GM21723 (cell line): ENCODE results near the gene ZNF516.

Experiments
- ATAC-seq: cut with Tn5 transposase; IDR thresholded peaks from one replicate; pipeline ENCODE4 v1.9.1; 2021; ENCODE audit warnings: mild to moderate bottlenecking, moderate library complexity; ENCODE audit not compliant: unreplicated experiment

Gene ZNF516

DNA sequence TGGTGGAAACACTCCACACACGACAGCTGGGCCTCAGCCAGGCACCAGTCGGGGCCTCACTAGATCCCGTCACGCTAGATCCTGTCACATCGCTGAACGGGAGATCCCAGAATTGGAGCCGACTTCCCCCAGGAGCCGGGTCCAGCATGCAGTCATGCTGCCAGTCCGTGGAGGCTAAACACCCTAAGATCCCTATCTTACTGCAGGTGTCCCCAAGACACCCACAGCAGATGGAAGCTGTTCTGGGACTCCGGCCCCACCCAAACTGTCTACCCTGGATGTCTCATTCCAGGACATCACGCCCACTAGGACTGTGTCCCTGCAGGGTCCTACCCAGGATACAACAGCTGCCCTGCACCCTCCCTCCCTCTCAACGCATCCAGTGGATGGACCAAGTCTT is 23.4 kb downstream of the ZNF516 start:
- no peak for ATAC-seq

DNA sequence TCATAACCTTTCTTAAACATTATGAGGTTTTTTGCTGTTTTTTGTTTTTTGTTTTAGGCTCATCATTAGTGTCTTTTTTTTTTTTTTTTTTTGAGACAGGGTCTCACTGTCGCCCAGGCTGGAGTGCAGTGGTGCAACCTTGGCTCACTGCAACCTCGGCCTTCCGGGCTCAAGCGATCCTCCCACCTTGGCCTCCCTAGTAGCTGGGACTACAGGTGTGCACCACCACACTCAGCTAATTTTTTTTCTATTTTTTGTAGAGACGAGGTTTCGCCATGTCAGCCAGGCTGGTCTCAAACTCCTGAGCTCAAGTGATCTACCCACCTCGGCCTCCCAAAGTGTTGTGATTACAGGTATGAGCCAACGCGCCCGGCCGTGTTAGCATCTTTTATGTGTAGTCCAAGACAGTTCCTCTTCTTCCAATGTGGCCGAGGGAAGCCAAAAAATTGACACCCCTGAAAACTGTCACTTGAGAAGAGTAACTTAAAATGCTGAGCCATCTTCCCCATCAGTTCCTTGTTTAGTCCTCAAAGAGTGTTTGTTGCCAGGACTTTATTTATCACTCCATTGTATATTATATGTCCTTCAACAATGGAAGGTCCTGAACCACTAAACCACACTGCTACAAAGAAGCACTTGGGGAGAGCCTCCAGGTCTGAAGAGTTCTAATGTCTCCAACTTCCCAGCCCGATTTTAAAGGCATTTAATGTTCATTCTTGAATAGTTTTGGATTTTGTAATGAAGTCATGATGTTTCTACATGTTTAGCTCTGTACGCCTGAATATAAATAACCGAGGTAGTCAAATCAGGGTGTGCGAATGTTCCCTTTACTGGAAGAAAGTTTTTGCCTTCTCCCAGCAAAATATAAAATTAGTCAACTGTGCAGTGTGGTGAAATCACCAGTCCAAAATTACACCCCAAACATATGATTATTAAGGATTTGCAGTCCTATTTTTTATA is 26.4 kb downstream of the ZNF516 start:
- no peak for ATAC-seq

DNA sequence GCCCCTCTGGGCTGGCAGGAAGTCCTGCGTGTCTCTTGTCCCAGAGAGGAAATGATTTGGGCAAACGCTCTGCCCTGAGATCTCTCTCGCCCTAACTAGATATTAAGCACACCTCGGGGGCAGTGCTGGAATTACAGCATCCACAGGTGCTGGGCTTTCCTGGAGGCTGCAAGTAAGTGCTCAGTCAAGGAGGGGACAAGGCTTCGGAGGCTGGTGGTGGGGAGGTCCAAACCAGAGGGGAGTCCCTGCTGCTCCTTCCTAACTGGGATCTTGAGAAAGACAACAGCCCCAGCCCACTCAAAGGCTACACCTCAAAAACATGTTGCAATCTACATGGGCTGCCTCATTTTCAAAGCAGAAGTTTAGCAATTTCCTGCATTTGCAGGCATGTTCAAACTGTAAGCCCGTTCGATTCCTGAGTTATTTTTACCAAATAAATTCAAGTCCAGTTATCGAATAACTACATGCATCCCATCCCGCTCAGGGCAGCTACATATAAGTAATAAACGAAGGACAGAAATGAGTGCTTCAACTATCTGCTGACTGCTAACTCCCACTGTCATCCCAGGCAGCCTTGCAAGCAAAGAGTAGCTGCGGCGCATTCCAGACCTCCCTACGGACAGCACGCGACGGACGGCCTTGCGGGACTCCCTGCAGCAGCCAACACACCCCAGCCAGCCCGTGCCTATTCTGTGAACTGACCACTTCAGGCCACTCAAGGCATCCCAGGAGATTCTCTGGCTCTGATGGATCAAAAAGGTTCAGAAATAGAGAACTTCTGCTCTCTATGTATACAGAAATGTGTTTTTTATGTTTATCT is 27.5 kb downstream of the ZNF516 start:
- ATAC-seq, result no peak

DNA sequence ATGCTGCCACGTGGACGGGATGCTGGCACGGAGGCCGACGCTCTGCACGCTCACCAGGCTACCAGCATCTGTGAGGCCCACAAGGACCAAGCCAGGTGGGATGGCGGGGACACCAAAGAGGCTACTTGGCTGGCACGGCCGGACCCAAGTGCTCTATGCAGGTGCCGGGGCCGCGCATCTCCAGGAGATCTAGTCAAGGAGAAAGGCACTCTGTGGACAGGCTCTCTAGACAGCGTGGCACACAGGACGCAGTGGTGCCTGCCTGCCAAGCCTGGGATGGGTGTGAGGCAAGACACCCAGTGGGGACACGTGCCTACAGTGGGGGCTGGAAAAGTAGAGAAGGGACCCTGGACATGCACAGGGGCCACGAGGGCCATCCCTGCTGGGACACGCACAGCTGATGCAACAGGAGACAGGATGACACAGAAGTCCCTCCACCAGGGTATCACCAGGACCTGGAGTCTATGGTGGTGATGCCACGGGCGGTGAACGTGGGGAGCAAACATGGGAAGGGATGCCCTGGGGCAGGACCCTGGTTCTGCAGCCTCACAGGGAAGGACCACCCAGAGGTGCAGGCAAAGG is 28.5 kb downstream of the ZNF516 start:
- ATAC-seq, result no peak

DNA sequence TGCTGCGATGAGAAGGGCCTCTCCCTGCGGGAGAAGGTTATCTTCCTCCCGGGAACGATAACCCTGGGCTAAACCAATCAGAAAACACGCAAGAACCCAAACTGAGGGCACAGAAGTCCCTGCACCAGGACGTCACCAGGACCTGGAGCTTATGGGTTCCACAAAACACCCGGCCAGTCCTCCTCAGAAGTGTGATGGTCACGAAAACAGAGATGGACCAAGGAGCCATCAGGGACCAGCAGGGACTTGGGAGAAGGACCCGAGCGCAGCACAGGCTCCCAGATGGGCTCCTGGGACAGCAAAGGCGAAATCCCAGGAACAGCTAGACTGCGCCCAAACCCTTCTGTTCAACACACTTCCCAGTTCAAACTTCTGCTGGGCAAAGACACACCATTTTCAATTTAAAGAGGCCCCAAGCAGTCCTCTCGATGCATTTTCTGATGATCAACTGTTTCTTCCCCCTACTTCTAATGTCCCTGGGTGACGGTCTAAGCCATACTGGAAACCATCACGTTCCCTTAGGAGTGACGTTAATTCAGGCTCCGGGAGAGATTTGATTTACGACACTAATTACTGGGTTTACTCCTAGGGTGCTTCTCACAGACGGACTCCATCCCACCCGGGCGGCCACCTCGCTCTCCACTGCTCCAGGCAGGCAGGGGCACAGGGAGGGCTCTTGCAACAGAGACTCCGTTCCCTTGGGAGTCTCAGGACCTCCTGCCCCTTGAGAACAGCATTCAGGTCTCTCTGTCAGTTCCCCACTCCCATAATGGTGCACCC is 29.2 kb downstream of the ZNF516 start:
- no peak for ATAC-seq

DNA sequence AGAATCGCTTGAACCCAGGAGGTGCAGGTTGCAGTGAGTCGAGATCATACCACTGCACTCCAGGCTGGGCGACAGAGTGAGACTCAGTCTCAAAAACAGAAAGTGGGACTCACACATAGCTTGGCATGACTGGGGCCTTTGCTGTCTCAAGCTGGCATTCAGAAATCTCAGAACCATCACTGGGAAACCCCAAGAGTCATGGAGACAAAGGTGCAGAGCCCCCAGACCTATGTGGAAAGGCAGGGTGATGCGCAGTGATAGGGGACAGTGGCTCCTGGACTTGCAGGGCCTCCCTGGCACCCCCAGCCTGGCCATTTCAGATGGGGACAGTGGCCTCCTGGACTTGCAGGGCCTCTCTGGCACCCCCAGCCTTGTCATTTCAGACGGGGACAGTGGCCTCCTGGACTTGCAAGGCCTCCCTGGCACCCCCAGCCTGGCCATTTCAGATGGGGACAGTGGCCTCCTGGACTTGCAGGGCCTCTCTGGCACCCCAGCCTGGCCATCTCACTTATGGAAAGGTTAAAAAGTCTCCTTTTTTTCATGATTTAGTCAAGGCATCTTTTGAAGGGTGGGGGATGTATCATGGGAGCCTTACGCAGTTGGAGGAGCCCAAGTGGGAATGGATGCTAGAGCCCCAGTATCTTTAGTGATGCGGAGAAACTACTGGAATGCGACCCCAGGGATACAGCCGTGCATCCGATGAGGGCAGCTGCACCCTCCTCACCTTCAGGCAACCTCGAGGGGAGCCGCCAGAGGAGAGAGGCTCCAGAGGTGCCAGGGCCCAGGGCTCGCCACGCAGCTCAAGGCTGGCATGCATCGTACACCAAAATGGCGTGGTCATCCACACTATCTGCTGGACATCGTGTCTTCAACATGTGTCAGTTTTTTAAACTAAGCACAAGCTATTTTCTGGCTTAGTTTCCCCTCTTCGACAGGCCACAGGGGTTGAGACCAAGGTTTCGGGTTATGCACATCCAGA is 30.5 kb downstream of the ZNF516 start:
- no peak for ATAC-seq

DNA sequence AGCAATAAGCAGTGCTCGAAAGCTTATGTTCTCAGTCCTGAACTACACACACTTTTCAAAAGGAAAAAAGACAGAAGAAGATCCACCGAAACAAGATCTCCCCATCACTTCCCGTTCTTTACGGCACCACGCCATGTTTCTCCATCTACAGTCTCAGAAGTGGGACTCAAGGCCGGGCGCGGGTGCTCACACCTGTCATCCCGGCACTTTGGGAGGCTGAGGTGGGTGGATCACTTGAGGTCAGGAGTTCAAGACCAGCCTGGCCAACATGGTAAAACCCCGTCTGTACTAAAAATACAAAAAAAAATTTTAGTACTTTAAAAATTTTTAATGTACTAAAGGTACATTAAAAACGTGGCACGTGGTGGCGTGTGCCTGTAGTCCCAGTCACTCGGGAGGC is 31.2 kb downstream of the ZNF516 start:
- ATAC-seq, result no peak

DNA sequence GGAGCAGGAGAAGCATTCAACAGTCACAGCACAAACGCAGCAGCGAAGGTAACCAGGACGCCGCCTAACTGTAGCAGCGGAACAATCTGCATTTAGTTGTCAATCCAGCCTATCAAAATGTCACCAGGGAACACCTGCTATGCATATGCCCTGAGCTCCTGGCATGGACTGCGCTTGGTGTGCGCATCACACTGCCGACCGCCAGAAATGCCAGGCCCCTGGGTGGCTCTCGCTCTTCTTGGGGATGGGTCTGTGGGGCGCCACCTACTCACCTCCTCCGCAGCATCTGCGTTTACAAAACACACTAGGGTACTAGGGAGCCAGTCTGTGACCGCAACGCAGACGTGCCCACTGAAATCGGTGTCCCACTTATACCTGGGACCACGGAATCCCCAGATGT is 31.7 kb downstream of the ZNF516 start:
- no peak for ATAC-seq

DNA sequence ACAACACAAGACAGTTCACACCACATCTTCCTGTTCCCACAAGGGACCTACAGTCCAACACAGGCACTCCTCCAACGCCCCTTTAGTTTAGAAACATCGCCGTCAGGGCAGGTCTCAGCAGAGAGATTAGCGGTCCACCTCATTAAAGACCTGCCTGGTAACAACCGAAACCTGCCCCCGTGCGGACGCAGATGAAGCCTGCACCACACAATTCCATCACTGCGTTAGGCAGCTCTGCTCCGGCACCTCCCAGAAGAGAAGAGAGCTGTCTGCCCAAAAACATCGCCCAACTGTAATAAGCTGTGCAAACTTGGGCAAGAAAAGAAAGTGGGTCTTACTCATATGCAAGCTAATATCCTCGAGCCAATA is 32.7 kb downstream of the ZNF516 start:
- no peak for ATAC-seq

DNA sequence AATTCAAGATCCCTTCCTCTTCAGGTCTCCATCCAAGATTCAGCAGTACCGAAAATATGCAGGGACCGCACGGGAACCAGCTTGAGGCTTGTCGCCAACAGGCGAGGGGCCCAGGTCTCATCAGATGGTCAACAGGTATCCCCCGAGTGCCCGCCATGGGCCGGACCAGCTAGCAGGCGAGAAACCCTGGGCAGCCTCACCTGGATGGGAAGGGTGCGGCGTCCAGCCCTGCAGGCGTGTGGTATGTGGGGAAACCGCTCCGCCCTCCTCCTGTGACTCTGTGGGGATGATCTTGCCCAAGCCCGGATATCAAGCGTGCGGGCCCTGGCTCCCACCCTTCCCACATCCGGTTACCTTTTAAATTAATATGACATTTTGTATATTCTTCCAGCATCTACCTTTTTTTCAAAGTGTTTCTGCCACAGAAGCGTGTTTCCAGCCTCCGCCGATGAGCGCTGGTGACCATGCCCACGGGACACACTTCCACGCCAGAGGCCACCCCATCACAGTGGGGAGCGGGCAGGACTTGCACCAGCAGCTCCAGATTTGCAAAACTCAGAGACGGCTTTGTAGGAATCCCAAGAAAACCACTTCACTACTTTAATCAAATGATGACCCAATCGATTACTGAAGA is 33.2 kb downstream of the ZNF516 start:
- ATAC-seq, result no peak

DNA sequence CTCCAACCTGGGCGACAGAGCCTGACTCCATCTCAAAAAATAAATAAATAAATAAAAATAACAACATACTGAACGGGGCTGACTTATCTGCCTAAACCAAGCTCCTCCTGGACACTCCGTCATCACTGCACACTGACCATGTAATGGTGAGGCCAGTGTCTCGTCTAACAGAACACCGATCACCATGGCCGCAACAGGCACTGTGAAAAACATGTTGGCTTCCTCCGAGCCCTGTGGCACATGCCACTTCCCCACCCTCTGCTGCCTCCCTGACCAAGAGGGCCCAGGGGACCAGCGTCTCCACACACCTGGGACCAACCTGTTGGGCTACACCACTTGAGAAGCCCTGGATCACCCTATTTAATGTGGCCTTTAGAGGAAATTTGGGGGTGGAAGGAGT is 33.9 kb downstream of the ZNF516 start:
- no peak for ATAC-seq

DNA sequence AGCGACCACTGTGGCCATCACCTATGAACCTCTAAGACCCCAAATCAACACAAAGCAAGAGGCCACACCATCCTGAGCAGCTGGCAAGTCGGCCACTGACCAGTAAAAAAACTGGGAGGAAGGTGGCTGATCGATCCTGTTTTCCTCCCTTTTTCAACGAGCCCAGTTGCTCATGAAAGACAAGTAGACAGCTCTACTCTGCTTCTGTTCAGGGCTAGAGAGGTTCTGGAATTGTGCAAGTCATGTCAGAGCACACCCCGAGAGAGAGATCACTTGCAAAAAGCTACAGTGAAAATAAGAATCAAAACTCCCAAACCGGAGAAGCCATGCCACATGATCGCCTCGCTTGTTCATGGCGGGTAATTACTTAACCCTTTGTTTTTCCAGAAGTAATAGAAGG is 34.6 kb downstream of the ZNF516 start:
- ATAC-seq, result no peak

DNA sequence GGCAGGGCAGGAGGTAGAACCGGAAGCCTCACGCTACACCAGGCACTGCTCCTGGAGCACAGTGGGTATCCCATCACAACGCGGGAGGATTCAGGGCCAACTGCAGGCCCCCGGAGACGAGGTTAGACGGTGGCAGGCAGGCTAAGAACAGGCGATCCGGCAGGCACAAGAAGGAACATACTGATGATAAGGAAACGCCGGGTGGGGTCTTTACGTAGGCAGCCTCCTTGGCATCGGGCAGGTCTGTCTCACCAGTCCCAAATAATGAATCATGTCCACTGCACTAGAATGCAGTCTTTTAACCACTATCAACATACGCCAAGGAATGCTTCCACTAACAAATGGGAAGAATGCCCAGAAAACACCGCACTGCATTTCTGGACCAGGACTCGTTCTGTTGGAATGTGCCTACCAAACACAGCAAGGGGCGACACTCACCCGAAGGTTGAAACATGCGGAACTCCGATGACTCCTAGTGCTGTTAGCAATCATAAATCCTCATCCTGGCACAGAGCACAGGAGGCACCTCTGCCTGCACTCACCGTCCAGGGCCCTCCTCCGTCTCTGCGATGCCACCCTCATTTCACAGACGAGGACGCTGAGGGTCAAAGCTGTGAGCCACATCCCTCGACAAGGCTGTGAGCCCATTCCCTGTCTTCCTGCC is 35.2 kb downstream of the ZNF516 start:
- no peak for ATAC-seq

DNA sequence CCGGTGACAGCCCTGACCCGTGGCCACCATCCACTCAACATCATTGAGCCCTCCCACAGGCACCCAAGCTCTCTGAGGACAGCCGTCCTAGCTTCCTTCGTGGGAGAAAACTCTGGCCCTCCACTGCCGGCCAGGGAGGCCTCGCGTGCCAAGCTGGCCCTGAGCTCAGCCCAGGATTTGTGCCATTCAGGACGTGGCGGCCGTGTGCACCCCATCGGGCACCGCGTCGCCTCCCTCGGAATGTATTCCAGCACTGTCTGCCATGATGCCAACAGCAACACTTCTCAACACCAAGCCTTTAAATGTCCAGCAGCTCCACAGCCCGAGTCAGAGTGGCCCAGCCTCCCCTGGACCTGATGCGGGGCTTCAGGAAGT is 35.7 kb downstream of the ZNF516 start:
- no peak for ATAC-seq

DNA sequence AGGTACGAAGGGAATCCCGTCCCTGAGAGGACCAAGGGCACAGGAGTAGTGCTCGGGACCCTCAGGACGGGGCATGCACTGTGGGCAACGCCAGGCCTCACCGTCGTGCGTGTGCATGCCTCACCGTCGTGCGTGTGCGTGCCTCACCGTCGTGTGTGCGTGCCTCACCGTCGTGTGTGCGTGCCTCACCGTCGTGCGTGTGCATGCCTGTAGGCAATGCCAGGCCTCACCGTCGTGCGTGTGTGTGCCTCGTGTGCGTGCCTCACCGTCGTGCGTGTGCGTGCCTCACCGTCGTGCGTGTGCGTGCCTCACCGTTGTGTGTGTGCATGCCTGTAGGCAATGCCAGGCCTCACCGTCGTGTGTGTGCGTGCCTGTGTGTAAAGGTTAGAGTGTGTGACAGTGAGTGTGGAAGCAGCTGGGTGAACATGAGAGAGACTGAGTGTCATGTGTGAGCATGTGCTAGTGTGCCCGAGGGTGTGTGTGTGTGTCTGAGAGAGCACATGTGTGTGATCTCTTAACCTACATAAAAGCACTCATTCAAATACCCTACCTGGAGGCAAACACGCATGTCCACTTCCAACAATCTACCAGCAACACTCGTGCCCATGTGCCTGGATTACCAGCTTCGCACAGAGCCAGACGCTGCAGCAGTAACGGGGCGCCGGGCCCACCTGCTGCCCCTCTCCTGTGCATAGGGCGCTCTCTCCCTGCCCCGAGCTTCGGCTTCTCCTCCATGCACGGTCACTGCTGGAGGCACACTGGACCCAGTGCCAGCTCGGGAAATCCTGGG is 36.3 kb downstream of the ZNF516 start:
- ATAC-seq, result no peak

DNA sequence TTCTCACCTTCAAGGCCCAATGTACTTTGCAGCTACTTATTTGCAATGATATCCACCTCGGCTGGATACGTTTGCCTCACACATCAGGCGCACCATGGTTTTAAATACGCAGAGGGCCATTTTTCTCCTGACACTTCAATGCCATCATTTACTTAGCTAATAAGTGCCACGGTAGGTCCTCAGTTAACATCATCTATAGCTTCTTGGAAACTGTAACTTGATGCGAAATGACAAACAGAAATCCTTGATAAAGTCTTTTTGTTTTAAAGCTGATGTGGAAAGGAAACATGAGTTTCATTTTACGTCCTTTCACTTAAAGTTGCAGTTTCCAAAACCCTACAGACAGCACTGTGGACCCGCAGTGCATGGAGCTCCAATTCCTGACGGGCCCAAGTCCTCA is 37.1 kb downstream of the ZNF516 start:
- no peak for ATAC-seq

DNA sequence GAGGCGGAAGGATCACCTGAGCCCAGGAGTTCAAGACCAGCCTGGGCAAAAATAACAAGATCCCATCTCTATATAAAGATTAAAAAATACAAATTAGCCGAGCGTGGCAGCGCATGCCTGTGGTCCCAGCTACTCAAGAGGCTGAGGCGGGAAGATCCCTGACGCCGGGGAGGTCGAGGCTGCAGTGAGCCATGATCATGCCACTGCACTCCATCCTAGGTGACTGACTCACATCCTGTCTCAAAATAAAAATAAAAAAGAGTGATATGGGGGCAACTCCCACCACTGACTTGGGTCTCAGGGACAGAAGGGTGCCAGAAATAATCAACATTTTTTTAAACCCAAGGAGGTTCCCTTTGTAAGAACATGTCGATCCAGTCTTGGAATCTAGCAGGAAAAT is 37.6 kb downstream of the ZNF516 start:
- ATAC-seq, result no peak

DNA sequence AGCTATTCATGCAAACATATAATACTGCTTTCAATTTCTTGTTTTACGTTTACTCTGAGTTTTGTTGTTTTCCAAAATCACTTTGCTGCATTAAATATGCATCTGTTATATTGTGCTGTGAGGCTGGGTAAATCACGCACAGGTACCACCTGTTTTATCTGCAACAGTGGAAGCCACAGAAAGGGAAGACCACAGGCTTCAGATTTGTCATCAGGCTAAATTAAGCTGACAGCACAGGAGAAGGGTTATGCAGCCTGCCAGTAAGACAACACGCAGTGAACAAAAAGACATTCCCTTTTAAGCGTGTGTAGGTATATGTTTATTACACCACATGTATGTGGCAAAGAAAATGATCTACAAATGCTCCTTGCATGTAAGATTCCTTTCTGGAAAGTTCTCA is 38.2 kb downstream of the ZNF516 start:
- no peak for ATAC-seq
